Stimulated activated CD8-positive, alpha-beta memory T cell treated with anti-CD3 and anti-CD28 coated beads, Interleukin-15, amount 100 ng/mL, for 1 hour (primary cell): ENCODE results near the gene GREB1.

Source experiments
- DNase-seq: peaks from one replicate; pipeline ENCODE4 v3.0.0-alpha.2; 2020; ENCODE audit warnings: low read depth

Gene GREB1

DNA sequence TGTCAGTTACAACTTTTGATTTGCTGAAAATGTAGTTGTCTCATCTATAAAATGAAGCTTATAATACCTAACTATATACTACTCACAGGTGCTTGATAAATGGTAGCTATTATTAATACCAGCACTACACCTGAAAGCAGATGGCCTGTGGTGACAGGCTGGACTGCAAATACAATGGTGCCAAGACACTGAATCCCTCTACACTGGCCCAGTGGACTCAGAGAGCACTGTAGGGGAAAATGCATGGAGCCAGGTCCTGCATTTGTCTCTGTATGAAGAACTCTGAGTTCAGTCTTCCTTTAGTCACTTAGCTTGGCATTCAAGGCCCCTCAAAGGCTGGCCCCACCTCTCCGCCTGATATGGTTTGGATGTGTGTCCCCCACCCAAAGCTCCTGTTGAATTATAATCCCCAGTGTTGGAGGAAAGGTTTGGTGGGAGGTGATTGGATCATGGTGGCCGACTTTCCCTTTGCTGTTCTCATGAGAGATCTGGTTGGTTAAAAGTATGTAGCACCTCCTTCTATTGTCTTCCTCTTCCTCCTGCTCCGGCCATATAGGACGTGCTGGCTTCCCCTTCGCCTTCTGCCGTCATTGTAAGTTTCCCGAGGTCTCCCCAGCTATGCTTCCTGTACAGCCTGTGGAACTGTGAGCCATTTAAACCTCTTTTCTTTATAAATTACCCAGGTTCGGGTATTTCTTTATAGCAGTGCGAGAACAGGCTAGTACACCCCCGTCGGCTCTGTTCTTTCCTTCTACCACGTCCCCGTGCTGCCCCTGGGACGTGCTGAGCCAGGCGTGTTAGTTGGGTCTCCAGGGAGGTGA, 147.3 kb downstream of the GREB1 start:
- no peak for DNase-seq

DNA sequence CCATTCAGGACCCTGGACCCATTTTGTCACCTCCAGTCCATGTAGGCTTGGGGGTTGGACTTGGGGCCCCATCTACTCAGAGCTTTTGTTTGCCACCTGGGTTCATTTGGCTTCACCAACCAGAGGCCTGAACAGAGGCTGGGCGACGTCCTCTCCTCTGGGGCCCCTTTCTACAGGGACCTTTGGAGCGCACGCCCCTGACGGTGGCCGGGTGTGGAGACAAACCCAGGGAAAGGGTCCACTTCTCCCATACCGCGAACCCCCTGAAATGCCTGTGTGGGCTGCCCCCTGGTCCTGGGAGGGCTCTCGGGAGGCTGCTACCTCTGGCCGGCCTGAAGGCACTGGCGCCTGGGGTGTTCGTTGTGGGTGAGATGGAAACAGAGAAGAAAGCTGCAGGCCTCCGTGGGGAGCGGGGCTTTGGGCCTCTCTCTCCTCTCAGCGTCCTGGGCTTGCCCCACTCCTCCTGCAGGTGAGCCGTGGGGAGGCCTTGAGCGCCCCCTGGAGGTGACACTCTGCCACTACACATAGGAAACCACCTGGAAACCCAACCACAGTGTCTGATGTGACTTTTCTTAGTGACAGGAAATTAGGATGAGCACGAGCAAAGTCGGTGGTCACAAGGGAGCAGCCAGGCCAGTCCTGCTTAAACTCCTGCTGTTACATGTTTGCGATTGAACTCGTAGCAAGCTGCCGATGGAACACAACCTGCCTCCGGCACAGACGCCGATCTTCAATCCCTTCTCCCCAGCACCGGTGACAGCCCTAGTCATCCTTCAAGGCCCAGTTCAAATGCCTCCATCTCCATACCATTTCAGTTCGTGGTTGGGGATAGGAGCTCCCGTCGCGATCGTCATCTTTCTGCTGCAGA, 148.1 kb downstream of the GREB1 start:
- DNase-seq: peak; percentile 11

DNA sequence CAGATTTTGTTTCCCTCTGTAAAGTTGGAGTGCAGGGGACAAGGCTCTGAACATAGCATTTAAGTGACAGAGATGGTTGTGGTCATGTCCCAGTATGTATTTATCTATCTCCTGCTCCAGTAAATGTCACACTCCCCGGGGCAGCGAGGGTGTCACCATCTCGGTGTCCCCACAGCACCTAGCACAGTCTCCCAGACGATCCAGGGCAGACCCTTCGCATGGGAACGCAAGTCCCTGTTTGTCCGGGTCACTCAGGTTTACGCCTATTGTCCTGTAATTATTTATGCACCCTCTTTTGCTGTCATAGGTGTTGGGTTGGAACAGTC, 148.7 kb downstream of the GREB1 start:
- DNase-seq: no peak

GRCh38 chr2:11683476-11683875, 149.6 kb downstream of the GREB1 start:
- DNase-seq: no peak

- DNase-seq: no peak
Observed at GRCh38 chr2:11683966-11684365, 150.1 kb downstream of the GREB1 start.

DNA sequence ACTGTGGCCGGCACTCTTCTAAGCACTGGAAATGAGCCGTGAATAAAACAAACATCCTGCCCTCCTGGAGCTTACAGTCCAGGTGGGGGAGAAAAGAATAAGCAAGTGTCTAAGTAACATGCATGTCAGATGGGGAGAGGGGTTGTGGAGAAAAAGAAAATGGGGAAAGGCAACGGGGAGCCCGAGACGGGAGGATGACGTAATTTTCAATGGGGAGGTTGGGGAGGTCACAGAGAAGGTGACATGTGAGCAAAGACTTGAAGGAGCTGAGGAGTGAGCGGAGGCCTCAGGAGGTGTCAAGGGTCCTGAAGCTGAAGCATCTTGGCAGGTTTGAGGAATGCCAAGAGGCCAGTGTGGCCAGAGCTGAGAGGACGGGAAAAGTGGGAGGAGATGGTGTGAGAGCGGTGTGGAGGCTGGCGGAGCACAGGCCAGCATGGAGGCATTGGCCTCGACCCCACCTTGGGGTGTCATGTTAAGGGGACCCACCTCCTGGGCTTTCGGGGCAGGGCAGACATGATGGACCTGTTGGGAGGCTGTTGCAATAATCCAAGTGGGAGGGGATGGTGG, 151.1 kb downstream of the GREB1 start:
- no peak for DNase-seq

- no peak for DNase-seq
Observed at GRCh38 chr2:11685906-11686470, 152.1 kb downstream of the GREB1 start.

- no peak for DNase-seq
Observed at GRCh38 chr2:11687736-11688135, 153.9 kb downstream of the GREB1 start.

DNA sequence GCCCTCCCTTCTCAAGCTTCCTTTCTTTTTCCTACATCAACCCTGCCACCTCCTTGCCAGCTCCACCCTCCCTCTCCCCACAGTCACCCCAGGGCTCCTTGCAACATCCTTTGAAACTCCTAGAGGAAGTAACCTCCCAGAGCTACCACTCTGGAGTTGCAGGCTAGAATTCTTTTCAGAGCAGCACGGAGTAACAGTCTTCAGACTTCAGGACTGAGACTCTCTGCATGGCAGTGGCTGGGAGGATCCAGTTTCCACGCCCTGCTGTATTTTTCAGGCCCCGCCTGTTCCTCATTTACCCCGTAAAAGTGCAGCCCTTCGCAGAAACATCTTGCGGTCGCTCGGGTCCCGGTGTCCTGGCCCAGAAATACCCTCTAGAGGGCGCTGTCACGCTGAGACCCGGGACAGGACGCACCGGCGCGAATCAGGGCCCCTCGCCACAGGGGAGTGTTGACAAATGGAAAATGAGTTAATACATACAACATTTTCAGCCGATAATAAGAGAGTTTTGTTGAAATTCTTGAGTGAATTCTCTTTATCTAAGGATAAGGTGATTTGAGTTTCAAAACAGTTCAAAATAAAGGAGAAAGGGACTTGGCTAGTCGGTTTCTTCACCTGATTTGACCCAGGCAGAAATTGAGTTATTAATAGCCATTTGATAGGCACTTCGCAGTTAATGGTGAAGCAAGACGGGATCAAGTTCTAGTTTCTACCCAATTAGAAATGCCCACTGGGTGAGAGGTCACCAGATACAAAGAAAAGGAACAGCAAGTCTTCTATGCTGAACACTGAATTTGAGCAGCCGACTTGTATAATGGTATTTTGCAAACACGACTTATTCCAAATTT, 154.6 kb downstream of the GREB1 start:
- peak; percentile 75 for DNase-seq

GRCh38 chr2:11691076-11691660, 157.3 kb downstream of the GREB1 start:
- DNase-seq: no peak
